ENCODE measurements around the gene OBI1.

Gene OBI1

GRCh38 chr13:78602561-78603239 lies 56.3 kb downstream of the OBI1 start:
- DNase-seq (ENCODE audit: low read depth in 2 of 2): no peak

- no peak for DNase-seq (ENCODE audit: low read depth in 2 of 2)
Measured at GRCh38 chr13:78601874-78602560, 56.9 kb downstream of the OBI1 start.

- no peak for DNase-seq (ENCODE audit: low read depth in 2 of 2)
Measured at GRCh38 chr13:78601124-78601873, 57.7 kb downstream of the OBI1 start.

- DNase-seq (ENCODE audit: low read depth in 2 of 2): no peak
Measured at GRCh38 chr13:78600280-78600883, 58.6 kb downstream of the OBI1 start.

- DNase-seq (ENCODE audit: low read depth in 2 of 2): no peak
Measured at GRCh38 chr13:78599645-78600279, 59.2 kb downstream of the OBI1 start.

- no peak for DNase-seq (ENCODE audit: low read depth in 2 of 2)
Measured at GRCh38 chr13:78598966-78599644, 59.9 kb downstream of the OBI1 start.

GRCh38 chr13:78598116-78598781 lies 60.7 kb downstream of the OBI1 start:
- DNase-seq (ENCODE audit: low read depth in 2 of 2): no peak

- DNase-seq (ENCODE audit: low read depth in 2 of 2): no peak
Measured at GRCh38 chr13:78597602-78597932, 61.4 kb downstream of the OBI1 start.

GRCh38 chr13:78596736-78597601 lies 62.0 kb downstream of the OBI1 start:
- no peak for DNase-seq (ENCODE audit: low read depth in 2 of 2)

GRCh38 chr13:78596399-78596735 lies 62.6 kb downstream of the OBI1 start:
- DNase-seq (ENCODE audit: low read depth in 2 of 2): no peak

- DNase-seq (ENCODE audit: low read depth in 2 of 2): no peak
Measured at GRCh38 chr13:78595495-78596398, 63.2 kb downstream of the OBI1 start.

- no peak for DNase-seq (ENCODE audit: low read depth in 2 of 2)
Measured at GRCh38 chr13:78594456-78594975, 64.4 kb downstream of the OBI1 start.

GRCh38 chr13:78593652-78594455 lies 65.1 kb downstream of the OBI1 start:
- no peak for DNase-seq (ENCODE audit: low read depth in 2 of 2)

GRCh38 chr13:78593129-78593528 lies 65.8 kb downstream of the OBI1 start:
- no peak for DNase-seq (ENCODE audit: low read depth in 2 of 2)

GRCh38 chr13:78592584-78592983 lies 66.4 kb downstream of the OBI1 start:
- DNase-seq (ENCODE audit: low read depth in 2 of 2): no peak

- no peak for DNase-seq (ENCODE audit: low read depth in 2 of 2)
Measured at GRCh38 chr13:78589206-78589605, 69.7 kb downstream of the OBI1 start.

GRCh38 chr13:78587395-78587794 lies 71.6 kb downstream of the OBI1 start:
- no peak for DNase-seq (ENCODE audit: low read depth in 2 of 2)

- DNase-seq (ENCODE audit: low read depth in 2 of 2): no peak
Measured at GRCh38 chr13:78586706-78587105, 72.2 kb downstream of the OBI1 start.
